GM20000 (cell line): Measurements from ENCODE around the gene PPFIA1.

ENCODE experiments used
- DNase-seq: peaks from one replicate; pipeline ENCODE4 v3.0.0; 2012; ENCODE audit warnings: low spot score
- TF ChIP-seq, protein P1 (sequence below): IDR thresholded peaks from 2 replicates; pipeline ENCODE4 v1.5.1; 2012; ENCODE audit warnings: mild to moderate bottlenecking, control low read depth; ENCODE audit errors: extremely low read depth, missing control alignments

The PPFIA1 gene

GRCh38 chr11:70243912-70244652 is 26.4 kb upstream of the PPFIA1 start:
- TF ChIP-seq, protein P1, sequence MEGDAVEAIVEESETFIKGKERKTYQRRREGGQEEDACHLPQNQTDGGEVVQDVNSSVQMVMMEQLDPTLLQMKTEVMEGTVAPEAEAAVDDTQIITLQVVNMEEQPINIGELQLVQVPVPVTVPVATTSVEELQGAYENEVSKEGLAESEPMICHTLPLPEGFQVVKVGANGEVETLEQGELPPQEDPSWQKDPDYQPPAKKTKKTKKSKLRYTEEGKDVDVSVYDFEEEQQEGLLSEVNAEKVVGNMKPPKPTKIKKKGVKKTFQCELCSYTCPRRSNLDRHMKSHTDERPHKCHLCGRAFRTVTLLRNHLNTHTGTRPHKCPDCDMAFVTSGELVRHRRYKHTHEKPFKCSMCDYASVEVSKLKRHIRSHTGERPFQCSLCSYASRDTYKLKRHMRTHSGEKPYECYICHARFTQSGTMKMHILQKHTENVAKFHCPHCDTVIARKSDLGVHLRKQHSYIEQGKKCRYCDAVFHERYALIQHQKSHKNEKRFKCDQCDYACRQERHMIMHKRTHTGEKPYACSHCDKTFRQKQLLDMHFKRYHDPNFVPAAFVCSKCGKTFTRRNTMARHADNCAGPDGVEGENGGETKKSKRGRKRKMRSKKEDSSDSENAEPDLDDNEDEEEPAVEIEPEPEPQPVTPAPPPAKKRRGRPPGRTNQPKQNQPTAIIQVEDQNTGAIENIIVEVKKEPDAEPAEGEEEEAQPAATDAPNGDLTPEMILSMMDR, result no peak
- DNase-seq, result no peak

GRCh38 chr11:70244698-70245097 is 25.8 kb upstream of the PPFIA1 start:
- TF ChIP-seq, protein P1, result no peak
- no peak for DNase-seq

GRCh38 chr11:70246196-70246595 is 24.3 kb upstream of the PPFIA1 start:
- TF ChIP-seq, protein P1, result no peak

DNA sequence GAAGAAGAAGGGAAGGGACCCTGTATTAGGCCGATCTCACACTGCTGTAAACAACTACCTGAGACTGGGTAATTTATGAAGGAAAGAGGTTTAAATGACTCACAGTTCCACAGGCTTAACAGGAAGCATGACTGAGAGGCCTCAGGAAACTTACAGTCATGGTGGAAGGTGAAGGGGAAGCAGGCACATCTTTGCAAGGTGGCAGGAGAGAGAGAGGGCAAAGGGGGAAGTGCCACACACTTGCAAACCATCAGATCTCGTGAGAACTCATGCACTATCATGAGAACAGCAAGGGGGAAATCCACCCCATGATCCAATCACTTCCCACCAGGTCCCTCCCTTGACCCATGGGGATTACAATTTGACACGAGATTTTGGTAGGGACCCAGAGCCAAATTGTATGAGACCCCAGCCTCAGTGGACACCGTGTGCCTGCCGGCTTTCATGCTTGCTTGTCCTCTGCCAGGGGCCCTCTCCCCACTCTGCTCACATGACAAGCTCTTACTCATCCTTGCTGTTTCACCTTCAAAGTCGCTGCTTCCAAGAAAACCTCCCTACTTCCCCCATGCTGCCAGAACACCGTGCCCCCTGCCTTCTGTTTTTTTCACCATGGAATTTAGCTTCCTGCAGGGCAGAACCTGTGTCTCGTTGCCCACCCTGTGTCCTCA is 23.3 kb upstream of the PPFIA1 start:
- DNase-seq, result no peak
- TF ChIP-seq, protein P1, result no peak

More at GRCh38 chr11:70246196-70246595, 24.3 kb upstream of the PPFIA1 start:
- no peak for DNase-seq

DNA sequence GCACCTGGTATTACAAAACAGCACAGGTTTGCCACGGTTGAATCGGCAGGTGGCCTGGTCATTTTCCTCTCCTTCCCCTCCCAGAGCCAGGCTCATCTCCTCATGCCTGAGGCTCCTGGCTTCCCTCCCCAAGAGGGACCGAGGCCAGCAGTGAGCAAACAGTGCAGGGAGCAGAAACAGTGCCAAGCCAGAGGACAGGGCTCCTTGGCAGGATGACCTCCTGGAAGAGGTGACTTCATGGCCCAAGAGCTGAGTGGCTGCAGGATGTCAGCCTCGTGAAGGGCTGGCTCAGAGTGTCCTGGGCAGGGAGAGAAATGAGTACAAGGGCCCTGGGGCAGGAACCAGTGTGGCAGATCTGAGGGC is 22.8 kb upstream of the PPFIA1 start:
- no peak for DNase-seq
- TF ChIP-seq, protein P1, result no peak

GRCh38 chr11:70250876-70251658 is 19.4 kb upstream of the PPFIA1 start:
- TF ChIP-seq, protein P1, result no peak
- no peak for DNase-seq

DNA sequence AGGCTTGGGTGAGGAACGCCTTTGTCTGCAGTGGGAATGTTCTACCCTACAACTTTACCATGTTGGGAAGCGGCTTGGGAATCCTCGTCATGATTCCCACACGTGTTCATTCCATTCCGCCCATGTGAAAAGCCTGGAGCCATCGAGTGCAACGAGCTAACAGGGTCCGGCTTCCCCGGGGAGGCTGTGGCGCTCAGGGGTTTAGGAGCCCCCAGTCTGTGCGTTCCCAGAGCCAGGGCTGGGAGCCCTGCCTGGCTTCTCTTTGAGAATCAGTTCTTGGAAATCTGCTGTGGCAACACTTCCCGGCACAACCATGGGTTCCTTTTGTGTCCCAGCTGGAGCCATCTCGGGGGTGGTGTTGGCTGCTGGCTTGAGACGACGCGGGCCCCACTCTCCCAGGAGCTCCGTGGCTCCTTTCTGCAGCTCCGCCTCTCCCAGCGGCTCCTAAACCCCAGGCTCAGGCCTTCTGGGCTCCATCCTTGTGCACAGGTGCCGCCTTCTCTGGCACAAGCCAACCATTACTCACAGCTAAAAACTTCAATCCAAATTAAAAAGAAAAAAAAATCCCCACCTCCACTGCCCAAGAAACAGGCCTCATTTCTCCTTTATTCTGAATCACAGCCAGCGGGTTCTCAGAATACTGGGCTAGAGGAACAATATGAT is 18.7 kb upstream of the PPFIA1 start:
- DNase-seq, result no peak
- TF ChIP-seq, protein P1, result no peak
